Vagina (tissue), 2 donors: ENCODE data around the gene IFIT3. TPM values are rescaled to one million over a fixed set of nuclear protein-coding genes. Genes with fewer than 3 reads are reported as not detected.
"Not testable (repeated sequence)": the region's sequence is repeated elsewhere in the genome, so short reads cannot be mapped to it uniquely, and the experiment has no call there.

Experiments used
- DNase-seq, 2 donors: peaks; one replicate each; pipeline ENCODE4 v3.0.0-alpha.2; 2017; ENCODE audit errors: extremely low spot score in 2 of 2
- H3K27ac ChIP-seq: fragments of 200-600 bp; sonication (generic); one replicate; pipeline ENCODE4 v1.5.1; 2019
- H3K27me3 ChIP-seq: fragments of 200-600 bp; sonication (generic); one replicate; pipeline ENCODE4 v1.5.1; 2019
- H3K36me3 ChIP-seq, 2 donors: fragments of 200-600 bp; sonication (generic); one replicate each; pipeline ENCODE4 v1.5.1; 2017 to 2019
- H3K4me1 ChIP-seq: fragments of 200-600 bp; sonication (generic); one replicate; pipeline ENCODE4 v1.5.1; 2019
- H3K4me3 ChIP-seq, 2 donors: fragments of 200-600 bp; sonication (generic); 1 replicate in 1 of 2; 2 replicates in 1 of 2; pipeline ENCODE4 v1.5.1; 2016 to 2019
- H3K9me3 ChIP-seq: fragments of 200-600 bp; sonication (generic); one replicate; pipeline ENCODE4 v1.5.1; 2019
- CTCF ChIP-seq, 3 experiments: fragments of 450-650 bp in 2 of 3; fragments of 200-600 bp in 1 of 3; sonication (generic) in 1 of 3; IDR thresholded peaks; one replicate each; pipeline ENCODE4 v1.5.1; 2017 to 2019; ENCODE audit warnings: antibody characterized with exemption in 3 of 3, mild to moderate bottlenecking in 2 of 3, moderate library complexity in 2 of 3
- POLR2A ChIP-seq, 2 donors: fragments of 450-650 bp; IDR thresholded peaks; one replicate each; pipeline ENCODE4 v1.6.1; 2017; ENCODE audit warnings: antibody characterized with exemption in 2 of 2, mild to moderate bottlenecking in 2 of 2, moderate library complexity in 2 of 2
- POLR2AphosphoS5 ChIP-seq, 2 donors: sonication (generic); formaldehyde crosslinking; IDR thresholded peaks; one replicate each; pipeline ENCODE4 v1.9.0; 2017; ENCODE audit warnings: antibody characterized with exemption in 2 of 2, mild to moderate bottlenecking in 2 of 2, low read depth in 1 of 2; ENCODE audit not compliant: insufficient read depth in 1 of 2
- intact Hi-C: fragments of 100-400 bp; cut with DNase I; formaldehyde crosslinking; loops from one replicate; pipeline ENCODE4 v1.15.1; 2023
- total RNA-seq: library from RNA; depleted of rRNA; stranded (reverse); fragments of >200 nt; gene quantifications from one replicate; pipeline ENCODE4 v1.2.3, GENCODE V29; 2016

IFIT3 gene
- total RNA-seq, 1 donor from 2014 or later = 6.1 TPM

GRCh38 chr10:89310056-89310893 lies 17.5 kb upstream of the IFIT3 start:
- Histone ChIP-seq H3K36me3 (peaks cover 0 to 14% of the 10 kb centered on the region in 2 donors), H3K4me1 (no peaks in the 10 kb centered on the region), H3K27ac (no peak overlapping the region), H3K9me3 (no peaks in the 10 kb centered on the region), H3K27me3 (no peaks in the 10 kb centered on the region), H3K4me3 (no peak overlapping the region)
- intact Hi-C loops = no loop called here
- DNase-seq = no peak
- TF ChIP-seq POLR2A (IDR thresholded peaks at IDR 0.05) (no peak), CTCF (IDR thresholded peaks at IDR 0.05) (no peak), POLR2AphosphoS5 (IDR thresholded peaks at IDR 0.05; ENCODE audit: insufficient read depth in 1 of 2, low read depth in 1 of 2) (no peak)

GRCh38 chr10:89312973-89313372 lies 14.8 kb upstream of the IFIT3 start:
- no peak for DNase-seq
- no peaks in the 10 kb centered on the region for H3K9me3 ChIP-seq
- H3K27ac ChIP-seq = no peak overlapping the region
- H3K4me1 ChIP-seq = no peaks in the 10 kb centered on the region
- H3K36me3 ChIP-seq = no peaks in the 10 kb centered on the region
- H3K4me3 ChIP-seq = no peak overlapping the region
- TF ChIP-seq CTCF (IDR thresholded peaks at IDR 0.05) (no peak), POLR2AphosphoS5 (IDR thresholded peaks at IDR 0.05; ENCODE audit: insufficient read depth in 1 of 2, low read depth in 1 of 2) (no peak)
- no peaks in the 10 kb centered on the region for H3K27me3 ChIP-seq
- intact Hi-C loops = no loop called here

- no peaks in the 10 kb centered on the region for H3K27me3 ChIP-seq
- no peak overlapping the region for H3K4me3 ChIP-seq
- TF ChIP-seq CTCF (IDR thresholded peaks at IDR 0.05) = no peak
- TF ChIP-seq POLR2A (IDR thresholded peaks at IDR 0.05) = no peak
- no peak for TF ChIP-seq POLR2AphosphoS5 (IDR thresholded peaks at IDR 0.05; ENCODE audit: insufficient read depth in 1 of 2, low read depth in 1 of 2)
- H3K36me3 ChIP-seq = no peaks in the 10 kb centered on the region
- H3K27ac ChIP-seq = no peak overlapping the region
- DNase-seq = no peak
- no peaks in the 10 kb centered on the region for H3K9me3 ChIP-seq
- intact Hi-C loops = no loop called here
- H3K4me1 ChIP-seq = no peaks in the 10 kb centered on the region
Observed at GRCh38 chr10:89314676-89315075, 13.1 kb upstream of the IFIT3 start.

- H3K36me3 ChIP-seq, intact Hi-C loops, H3K27me3 ChIP-seq, H3K4me1 ChIP-seq, DNase-seq, H3K4me3 ChIP-seq, H3K9me3 ChIP-seq, H3K27ac ChIP-seq: not testable (repeated sequence)
Observed at GRCh38 chr10:89318047-89318446, 9.8 kb upstream of the IFIT3 start.

GRCh38 chr10:89325081-89325480 lies 2.7 kb upstream of the IFIT3 start:
- H3K9me3 ChIP-seq, DNase-seq, H3K27ac ChIP-seq, H3K27me3 ChIP-seq, intact Hi-C loops, H3K36me3 ChIP-seq, H3K4me3 ChIP-seq: not testable (repeated sequence)
- peaks cover 30% of the 10 kb centered on the region for H3K4me1 ChIP-seq

- H3K27ac ChIP-seq, DNase-seq, H3K36me3 ChIP-seq, intact Hi-C loops, H3K4me3 ChIP-seq, H3K27me3 ChIP-seq, H3K9me3 ChIP-seq: not testable (repeated sequence)
- peaks cover 37% of the 10 kb centered on the region for H3K4me1 ChIP-seq
Observed at GRCh38 chr10:89325856-89326255, 1.9 kb upstream of the IFIT3 start.
